H1 (cell line): Measurements from ENCODE around the gene TCF7. TPM values are rescaled to one million over a fixed set of nuclear protein-coding genes. Genes with fewer than 3 reads are reported as not detected.

Source experiments
- CTCF ChIA-PET: fragments of 300-600 bp; sonication (Branson Sonifier 250); formaldehyde crosslinking; loops from one replicate; lab custom pipeline; 2021; ENCODE audit not compliant: partially characterized antibody; lab: Charles Lee
- POLR2A ChIA-PET: fragments of 300-600 bp; sonication (Branson Sonifier 250); formaldehyde crosslinking; loops from one replicate; lab custom pipeline; 2021; ENCODE audit warnings: inconsistent platforms; ENCODE audit not compliant: partially characterized antibody; lab: Charles Lee
- DNase-seq, 2 experiments: peaks; one replicate each; pipeline versions ENCODE4 v3.0.0 to v3.0.0-alpha.2; 2010 to 2022; ENCODE audit warnings: low spot score in 2 of 2, low read depth in 1 of 2, mixed read lengths in 1 of 2
- FAIRE-seq: peaks from 2 replicates; lab custom pipeline; 2011; peaks lifted over from hg19 to GRCh38; lab: Jason Lieb, UNC
- H2AFZ ChIP-seq: 2 replicates; pipeline ENCODE4 v1.8.1; 2012; ENCODE audit warnings: low read length, inconsistent platforms
- H2AK5ac ChIP-seq: 2 replicates; pipeline ENCODE4 v1.6.1; 2013; ENCODE audit warnings: low read depth, low read length
- H2BK120ac ChIP-seq: replicated peaks from 2 replicates; pipeline ENCODE3; 2013; ENCODE audit warnings: low read depth, low read length, inconsistent platforms
- H2BK12ac ChIP-seq: 2 replicates; pipeline ENCODE4 v1.6.1; 2013; ENCODE audit warnings: low read depth, low read length
- H2BK15ac ChIP-seq: 2 replicates; pipeline ENCODE4 v1.6.1; 2013; ENCODE audit warnings: low read length
- H2BK20ac ChIP-seq: 2 replicates; pipeline ENCODE4 v1.6.1; 2013; ENCODE audit warnings: low read length
- H2BK5ac ChIP-seq: 2 replicates; pipeline ENCODE4 v1.6.1; 2013; ENCODE audit warnings: low read depth, low read length
- H3K14ac ChIP-seq: 2 replicates; pipeline ENCODE4 v1.6.1; 2013; ENCODE audit warnings: inconsistent platforms; ENCODE audit not compliant: insufficient read length
- H3K18ac ChIP-seq: 2 replicates; pipeline ENCODE4 v1.6.1; 2013; ENCODE audit warnings: low read length; ENCODE audit errors: extremely low read depth
- H3K23ac ChIP-seq: 2 replicates; pipeline ENCODE4 v1.6.1; 2013; ENCODE audit warnings: inconsistent platforms; ENCODE audit not compliant: insufficient read length
- H3K23me2 ChIP-seq: 2 replicates; pipeline ENCODE4 v1.6.1; 2013; ENCODE audit warnings: low read depth, low read length
- H3K27ac ChIP-seq: 2 replicates; pipeline ENCODE4 v1.6.1; 2011; ENCODE audit warnings: low read depth, low read length, inconsistent platforms
- H3K27me3 ChIP-seq, 4 experiments: replicated peaks in 1 of 4; 1 replicate in 1 of 4; 2 replicates in 3 of 4; pipeline versions ENCODE4 v1.6.1 to v1.8.1; 2011 to 2013; ENCODE audit warnings: low read length in 3 of 4, mild to moderate bottlenecking in 3 of 4, inconsistent platforms in 2 of 4, mixed read lengths in 2 of 4, moderate library complexity in 1 of 4; ENCODE audit not compliant: control insufficient read depth in 3 of 4, insufficient read depth in 3 of 4; ENCODE audit errors: extremely low read depth in 1 of 4
- H3K36me3 ChIP-seq, 4 experiments: 2 replicates each; pipeline versions ENCODE4 v1.6.1 to v1.8.1; 2011 to 2013; ENCODE audit warnings: mild to moderate bottlenecking in 4 of 4, low read length in 3 of 4, moderate library complexity in 2 of 4, control low read depth in 1 of 4, inconsistent platforms in 1 of 4; ENCODE audit not compliant: insufficient read depth in 4 of 4, control insufficient read depth in 2 of 4
- H3K4ac ChIP-seq: replicated peaks from 2 replicates; pipeline ENCODE3; 2013; ENCODE audit warnings: low read length, low read depth, mixed read lengths, inconsistent platforms; ENCODE audit not compliant: insufficient read length
- H3K4me1 ChIP-seq, 4 experiments: replicated peaks in 1 of 4; 1 replicate in 1 of 4; 2 replicates in 3 of 4; pipeline versions ENCODE4 v1.6.1 to v1.8.1; 2011 to 2013; ENCODE audit warnings: low read length in 3 of 4, inconsistent platforms in 2 of 4, mixed read lengths in 1 of 4; ENCODE audit not compliant: insufficient read depth in 4 of 4, control insufficient read depth in 3 of 4
- H3K4me2 ChIP-seq, 2 experiments: 2 replicates each; pipeline versions ENCODE4 v1.6.1 to v1.8.1; 2011 to 2013; ENCODE audit warnings: low read depth in 2 of 2, low read length in 2 of 2, control low read depth in 1 of 2, inconsistent platforms in 1 of 2, mild to moderate bottlenecking in 1 of 2; ENCODE audit not compliant: insufficient read depth in 1 of 2
- H3K4me3 ChIP-seq, 4 experiments: fragments of 200-600, 300-600 bp in 1 of 4; sonication (generic), shearing (Covaris generic), sonication (Bioruptor Twin) in 1 of 4; 2 replicates each; pipeline versions ENCODE4 v1.5.1 to v1.8.1; 2011 to 2016; ENCODE audit warnings: low read length in 4 of 4, low read depth in 3 of 4, control low read depth in 2 of 4, inconsistent platforms in 2 of 4, mild to moderate bottlenecking in 2 of 4, mixed read lengths in 1 of 4, moderate library complexity in 1 of 4; ENCODE audit not compliant: insufficient read depth in 2 of 4; ENCODE audit errors: extremely low read depth in 1 of 4
- H3K56ac ChIP-seq: replicated peaks from 2 replicates; pipeline ENCODE3; 2013; ENCODE audit warnings: low read depth, mild to moderate bottlenecking, mixed read lengths, low read length, inconsistent platforms; ENCODE audit not compliant: insufficient read length
- H3K79me1 ChIP-seq: 2 replicates; pipeline ENCODE4 v1.6.1; 2013; ENCODE audit warnings: low read depth, low read length, control low read depth
- H3K79me2 ChIP-seq, 2 experiments: 2 replicates each; pipeline versions ENCODE4 v1.6.1 to v1.8.1; 2012 to 2013; ENCODE audit warnings: low read length in 2 of 2, mild to moderate bottlenecking in 2 of 2, inconsistent platforms in 1 of 2; ENCODE audit not compliant: insufficient read depth in 2 of 2, control insufficient read depth in 1 of 2
- H3K9ac ChIP-seq, 4 experiments: replicated peaks in 1 of 4; 1 replicate in 1 of 4; 2 replicates in 3 of 4; pipeline versions ENCODE4 v1.6.1 to v1.8.1; 2011 to 2013; ENCODE audit warnings: low read depth in 3 of 4, low read length in 3 of 4, control low read depth in 2 of 4, mild to moderate bottlenecking in 2 of 4, moderate library complexity in 2 of 4, inconsistent platforms in 1 of 4; ENCODE audit errors: extremely low read depth in 1 of 4
- H3K9me3 ChIP-seq, 2 experiments: 2 replicates each; pipeline versions ENCODE4 v1.6.1 to v1.8.1; 2012 to 2013; ENCODE audit warnings: mild to moderate bottlenecking in 2 of 2, moderate library complexity in 2 of 2, control low read depth in 1 of 2, inconsistent platforms in 1 of 2, low read depth in 1 of 2, low read length in 1 of 2, mixed read lengths in 1 of 2; ENCODE audit not compliant: insufficient read depth in 2 of 2
- H4K20me1 ChIP-seq, 2 experiments: replicated peaks in 1 of 2; 2 replicates each; pipeline versions ENCODE3 to v1.8.1; 2011 to 2013; ENCODE audit warnings: inconsistent platforms in 2 of 2, low read length in 2 of 2, mild to moderate bottlenecking in 1 of 2; ENCODE audit not compliant: insufficient read depth in 2 of 2, control insufficient read depth in 1 of 2
- H4K5ac ChIP-seq: 2 replicates; pipeline ENCODE4 v1.6.1; 2013; ENCODE audit warnings: low read length, low read depth, mixed read lengths, inconsistent platforms; ENCODE audit not compliant: insufficient read length
- H4K8ac ChIP-seq: 2 replicates; pipeline ENCODE4 v1.8.0; 2013; ENCODE audit warnings: mild to moderate bottlenecking, moderate library complexity, low read length, inconsistent platforms; ENCODE audit not compliant: insufficient read depth; ENCODE audit errors: extremely low read depth
- H4K91ac ChIP-seq: replicated peaks from 2 replicates; pipeline ENCODE3; 2013; ENCODE audit warnings: low read length, mixed read lengths, inconsistent platforms; ENCODE audit not compliant: insufficient read length
- BACH1 ChIP-seq: IDR thresholded peaks from 2 replicates; pipeline ENCODE4 v1.6.1; 2012; ENCODE audit warnings: low read length, improper control_type of control experiment
- POLR2AphosphoS5 ChIP-seq: IDR thresholded peaks from 2 replicates; pipeline ENCODE4 v1.6.1; 2011; ENCODE audit warnings: low read depth, low read length
- SIRT6 ChIP-seq: IDR thresholded peaks from one replicate; pipeline ENCODE4 v1.7.1; 2012; ENCODE audit warnings: low read length, inconsistent platforms
- SIX5 ChIP-seq: IDR thresholded peaks from 2 replicates; pipeline ENCODE4 v1.6.1; 2011; ENCODE audit warnings: mild to moderate bottlenecking, low read depth, low read length
- SP2 ChIP-seq: IDR thresholded peaks from 2 replicates; pipeline ENCODE4 v1.6.1; 2012; ENCODE audit warnings: mild to moderate bottlenecking, low read length, inconsistent platforms
- TBP ChIP-seq: IDR thresholded peaks from 2 replicates; pipeline ENCODE4 v1.6.1; 2011; ENCODE audit warnings: low read depth, low read length, improper control_type of control experiment
- ZNF274 ChIP-seq: IDR thresholded peaks from 2 replicates; pipeline ENCODE4 v1.7.0; 2012; ENCODE audit warnings: low read length, borderline replicate concordance; ENCODE audit errors: extremely low read depth
- WGBS, 2 experiments: shearing (Covaris generic) in 1 of 2; methylation state at CpG; one replicate each; pipeline versions ENCODE4 v1.1.6 to v1.1.7; 2013 to 2015; ENCODE audit warnings: low lambda C conversion rate in 2 of 2, mixed read lengths in 2 of 2, inconsistent platforms in 1 of 2, low coverage in 1 of 2, missing lambda C conversion rate in 1 of 2; ENCODE audit not compliant: insufficient replicate concordance in 2 of 2, insufficient coverage in 1 of 2, insufficient read length in 1 of 2; ENCODE audit errors: extremely low coverage in 1 of 2, missing lambda C conversion rate in 1 of 2; 5-methylcytosine and 5-hydroxymethylcytosine counted together
- polyA plus RNA-seq, 7 experiments: library from polyadenylated mRNA; depleted of rRNA in 3 of 7; stranded (reverse) in 5 of 7; unstranded in 2 of 7; fragments of >200 nt in 5 of 7; fragments of 200-250 nt in 2 of 7; gene quantifications; 1 replicate in 5 of 7; 2 replicates in 1 of 7; 4 replicates in 1 of 7; pipeline versions ENCODE4 v1.2.1 to v1.2.3, GENCODE V29; 2011 to 2013; ENCODE audit warnings: missing spikeins in 2 of 7, mixed read lengths in 2 of 7
- total RNA-seq: library from RNA; stranded (reverse); fragmentation: NEBNext Ultra II Directional; extraction: Animal tissue kit (Norgen Biotek cat#: 25700); gene quantifications from 2 replicates; pipeline ENCODE4 v1.2.1, GENCODE V29; 2021

Gene TCF7
- total and polyA plus RNA-seq, 2 of the 8 experiments (the other 6 are each of a cell fraction or from before 2014, with no cell fraction given) = 4.7 to 8.5 TPM

DNA sequence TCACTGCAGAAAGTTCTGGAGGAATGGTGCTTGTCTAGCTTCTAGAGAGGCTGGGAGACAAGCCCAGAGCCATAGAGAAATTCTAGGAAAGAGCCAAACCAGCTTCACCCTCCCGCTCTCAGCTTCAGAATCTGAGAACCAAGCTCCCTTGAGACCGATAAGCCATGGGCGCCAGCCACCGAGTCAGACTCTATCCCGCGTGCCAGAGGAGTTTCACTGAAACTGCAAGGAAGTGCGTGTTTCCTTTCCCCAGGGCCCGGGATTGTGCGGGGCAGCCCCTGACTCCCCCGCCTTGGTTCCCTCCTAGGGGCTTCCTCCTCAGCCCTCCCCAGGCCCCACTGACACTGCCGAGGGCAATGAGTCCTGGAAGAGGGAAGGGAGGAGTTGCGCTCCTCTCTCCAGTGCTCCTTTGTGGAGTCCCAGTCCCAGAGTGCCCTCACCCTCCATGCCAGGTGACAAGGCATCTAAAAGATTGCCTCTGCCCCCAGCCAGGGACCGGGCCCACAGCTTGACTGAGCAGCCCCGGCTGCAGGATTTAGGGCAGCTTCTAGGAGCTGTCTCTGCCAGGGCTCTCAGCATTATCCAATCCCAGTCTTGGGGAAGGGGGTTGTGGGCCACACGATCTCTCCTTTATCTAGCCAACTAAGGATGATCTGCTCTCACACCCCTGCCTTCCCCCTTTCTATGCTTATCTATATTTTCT is 18.4 kb upstream of the TCF7 start:
- POLR2A ChIA-PET = no interaction called here
- no peaks in the 10 kb centered on the region for H3K79me1 ChIP-seq

More for the DNA sequence above, 18.4 kb upstream of the TCF7 start:
- Histone ChIP-seq H2AK5ac (peak overlapping the region; percentile 82; the same call in 1 of the 2 replicates), H3K14ac (no peak overlapping the region), H2AFZ (no peak overlapping the region), H3K36me3 (no peaks in the 10 kb centered on the region), H2BK120ac (no peak overlapping the region), H3K4me2 (no peak overlapping the region), H3K56ac (no peak overlapping the region), H2BK12ac (peak overlapping the region; percentile 9; the same call in 1 of the 2 replicates), H3K4me3 (no peak overlapping the region), H3K79me2 (no peaks in the 10 kb centered on the region), H3K27me3 (peaks cover 2 to 17% (median 13%) of the 10 kb centered on the region in 4 experiments; a peak in 6 of 7 replicates), H3K18ac (no peak overlapping the region; the same call in 1 of the 2 replicates), H3K4ac (no peak overlapping the region), H4K8ac (no peak overlapping the region; the same call in 1 of the 2 replicates), H2BK20ac (no peak overlapping the region; the same call in 1 of the 2 replicates), H4K20me1 (peaks cover 0 to 2% of the 10 kb centered on the region in 2 experiments), H2BK5ac (no peak overlapping the region), H3K4me1 (peaks cover 6 to 23% (median 21%) of the 10 kb centered on the region in 4 experiments), H2BK15ac (peak overlapping the region; percentile 66; the same call in 1 of the 2 replicates), H3K23me2 (no peaks in the 10 kb centered on the region), H3K23ac (no peak overlapping the region), H4K5ac (no peak overlapping the region), H3K27ac (no peak overlapping the region), H3K9ac (no peak overlapping the region), H3K9me3 (no peaks in the 10 kb centered on the region), H4K91ac (no peak overlapping the region)
- DNase-seq (no peak), FAIRE-seq (no peak)
- CTCF ChIA-PET = interaction anchor here (0.8 to 7.8 kb wide), 5 partner anchors 16 to 70 kb away, joined by 3 to 84 read pairs (median 3); partner anchors contain the start of gene TCF7
- TF ChIP-seq ZNF274 (no peak), POLR2AphosphoS5 (no peak), SIX5 (no peak), SP2 (no peak), BACH1 (no peak), TBP (peak; percentile 59), SIRT6 (no peak)
- 90% methylated on average over 14 of the region's 15 CpGs; no CpG with 5 or more reads in 1 of the 2 experiments for WGBS, 2 experiments
